ENCODE data around the gene OR4Q3.
"Not testable (repeated sequence)": the region's sequence is repeated elsewhere in the genome, so short reads cannot be mapped to it uniquely, and the experiment has no call there.

The OR4Q3 gene

GRCh38 chr14:19743256-19743655, at the start of gene OR4Q3:
OR4Q3 (plus strand) TSS chr14:19743571.
- no peak for DNase-seq

- DNase-seq, result no peak
These were observed 14.0 kb upstream of the OR4Q3 start for GRCh38 chr14:19729359-19729758.

- DNase-seq, result no peak
These were observed 13.6 kb upstream of the OR4Q3 start for GRCh38 chr14:19729763-19730162.

- DNase-seq, result not testable (repeated sequence)
These were observed 9.5 kb upstream of the OR4Q3 start for GRCh38 chr14:19733893-19734292.

GRCh38 chr14:19752316-19752715, 8.9 kb downstream of the OR4Q3 start:
- not testable (repeated sequence) for DNase-seq

- no peak for DNase-seq
These were observed 10.8 kb downstream of the OR4Q3 start for GRCh38 chr14:19754172-19754571.

GRCh38 chr14:19771491-19771890, 28.1 kb downstream of the OR4Q3 start:
- DNase-seq, result not testable (repeated sequence)

GRCh38 chr14:19771895-19772430, 28.6 kb downstream of the OR4Q3 start:
- DNase-seq, result peak; percentile 56

- DNase-seq, result peak; percentile 37
These were observed 29.1 kb downstream of the OR4Q3 start for GRCh38 chr14:19772454-19772853.

- not testable (repeated sequence) for DNase-seq
These were observed 29.8 kb downstream of the OR4Q3 start, which contains the start of gene OR4M1 for GRCh38 chr14:19773204-19773603. OR4M1 (plus strand) TSS chr14:19773504; CDS start chr14:19780323, 6,819 bp downstream.

- DNase-seq, result no peak
These were observed 32.2 kb downstream of the OR4Q3 start for GRCh38 chr14:19775587-19775986.

- not testable (repeated sequence) for DNase-seq
These were observed 42.5 kb downstream of the OR4Q3 start for GRCh38 chr14:19785848-19786247.

GRCh38 chr14:19787318-19787717, 43.9 kb downstream of the OR4Q3 start:
- DNase-seq, result not testable (repeated sequence)

- DNase-seq, result not testable (repeated sequence)
These were observed 44.8 kb downstream of the OR4Q3 start for GRCh38 chr14:19788150-19788549.

GRCh38 chr14:19796520-19797108, 53.2 kb downstream of the OR4Q3 start:
- peak; percentile 15 for DNase-seq
